HepG2 (cell line): Measurements from ENCODE around the gene CDH13. TPM values are rescaled to one million over a fixed set of nuclear protein-coding genes. Genes with fewer than 3 reads are reported as not detected.

Source experiments
- ATAC-seq: fragments of 200-7000 bp; cut with Tn5 transposase; 3 replicates; pipeline ENCODE4 v1.9.1; 2020; ENCODE audit warnings: mild to moderate bottlenecking, moderate library complexity
- BruUV-seq: library from RNA; stranded (reverse); fragments of 400-500 nt; replicated peaks from 2 replicates; lab custom pipeline; 2021; lab: Mats Ljungman, UMichigan
- CTCF ChIA-PET: fragments of 300-600 bp; formaldehyde crosslinking; extraction: SDS; loops from one replicate; lab custom pipeline; 2021; ENCODE audit warnings: low total read pairs, inconsistent platforms, low intra/inter-chr PET ratio; lab: Yijun Ruan, JAX
- POLR2A ChIA-PET: fragments of 350-600 bp; sonication (Branson Sonifier 250); formaldehyde crosslinking; loops from one replicate; lab custom pipeline; 2020; ENCODE audit warnings: antibody characterized with exemption, inconsistent platforms; lab: Yijun Ruan, JAX
- DNase-seq: peaks from one replicate; pipeline ENCODE4 v3.0.0-alpha.2; 2015; ENCODE audit warnings: low spot score
- FAIRE-seq: peaks from 3 replicates; lab custom pipeline; 2011; peaks lifted over from hg19 to GRCh38; lab: Jason Lieb, UNC
- H2AFZ ChIP-seq: one replicate; pipeline ENCODE4 v1.6.1; 2011; ENCODE audit warnings: low read length, inconsistent platforms
- H3K27ac ChIP-seq: fragments of 300-600 bp; 3 replicates; pipeline ENCODE4 v1.8.0; 2011; ENCODE audit warnings: mixed run types, mild to moderate bottlenecking, mixed read lengths, low read length, inconsistent platforms; ENCODE audit not compliant: insufficient read depth; ENCODE audit errors: extremely low read length
- H3K27me3 ChIP-seq, 2 experiments: fragments of 200-600 bp in 1 of 2; 2 replicates in 1 of 2; 3 replicates in 1 of 2; pipeline versions ENCODE4 v1.6.0 to v1.8.0; 2011; ENCODE audit warnings: low read length in 2 of 2, mild to moderate bottlenecking in 2 of 2, moderate library complexity in 2 of 2, inconsistent platforms in 1 of 2; ENCODE audit not compliant: insufficient read depth in 2 of 2, control insufficient read depth in 1 of 2
- H3K36me3 ChIP-seq, 2 experiments: fragments of 200-600 bp in 1 of 2; replicated peaks in 1 of 2; 2 replicates in 1 of 2; 3 replicates in 1 of 2; pipeline versions ENCODE4 v1.5.1 to v1.8.0; 2011; ENCODE audit warnings: low read length in 2 of 2, inconsistent platforms in 1 of 2; ENCODE audit not compliant: insufficient read depth in 2 of 2, control insufficient read depth in 1 of 2
- H3K4me1 ChIP-seq: 2 replicates; pipeline ENCODE4 v1.5.1; 2012; ENCODE audit warnings: low read length, inconsistent platforms; ENCODE audit not compliant: insufficient read depth
- H3K4me2 ChIP-seq: 2 replicates; pipeline ENCODE4 v1.6.0; 2011; ENCODE audit warnings: low read depth, low read length, inconsistent platforms
- H3K4me3 ChIP-seq, 3 experiments: fragments of 200-600 bp in 1 of 3; sonication (generic), shearing (Covaris generic) in 1 of 3; replicated peaks in 1 of 3; 2 replicates each; pipeline ENCODE4 v1.5.1; 2011 to 2016; ENCODE audit warnings: low read length in 3 of 3, inconsistent platforms in 2 of 3, low read depth in 2 of 3, mild to moderate bottlenecking in 2 of 3, control low read depth in 1 of 3, mixed read lengths in 1 of 3; ENCODE audit not compliant: insufficient read depth in 1 of 3
- H3K79me2 ChIP-seq: one replicate; pipeline ENCODE4 v1.6.1; 2011; ENCODE audit warnings: low read length, inconsistent platforms; ENCODE audit not compliant: insufficient read depth
- H3K9ac ChIP-seq: 2 replicates; pipeline ENCODE4 v1.6.0; 2011; ENCODE audit warnings: mild to moderate bottlenecking, low read depth, low read length, inconsistent platforms; ENCODE audit not compliant: insufficient read depth
- H3K9me3 ChIP-seq: 2 replicates; pipeline ENCODE4 v1.5.1; 2012; ENCODE audit warnings: mild to moderate bottlenecking, low read length
- H4K20me1 ChIP-seq: 2 replicates; pipeline ENCODE4 v1.6.0; 2011; ENCODE audit warnings: inconsistent platforms, mild to moderate bottlenecking, low read length, moderate library complexity; ENCODE audit not compliant: insufficient read depth
- ATAD3A ChIP-seq: sonication (generic); formaldehyde crosslinking; IDR thresholded peaks from 2 replicates; pipeline ENCODE4 v1.4.0; 2020; ENCODE audit warnings: missing genetic modification reagents
- CTCF ChIP-seq: sonication (generic); formaldehyde crosslinking; IDR thresholded peaks from 2 replicates; pipeline ENCODE4 v1.5.0; 2020; ENCODE audit warnings: mild to moderate bottlenecking, missing genetic modification reagents, moderate library complexity
- NR2F2 ChIP-seq: IDR thresholded peaks from 2 replicates; pipeline ENCODE4 v1.6.1; 2012; ENCODE audit warnings: low read depth, inconsistent platforms, borderline replicate concordance
- PAXIP1 ChIP-seq: sonication (generic); formaldehyde crosslinking; conservative IDR thresholded peaks from 2 replicates; pipeline ENCODE4 v1.4.0; 2020; ENCODE audit warnings: mild to moderate bottlenecking, missing genetic modification reagents, moderate library complexity
- PCBP2 ChIP-seq: fragments of 200-400 bp; formaldehyde crosslinking; optimal IDR thresholded peaks from 2 replicates; pipeline ENCODE3; 2018; ENCODE audit warnings: low read length, low read depth; ENCODE audit not compliant: poor library complexity, severe bottlenecking
- ZBED4 ChIP-seq: sonication (generic); formaldehyde crosslinking; IDR thresholded peaks from 2 replicates; pipeline ENCODE4 v1.4.0; 2020; ENCODE audit warnings: missing genetic modification reagents, borderline replicate concordance
- ZNF510 ChIP-seq: sonication (generic); formaldehyde crosslinking; IDR thresholded peaks from 2 replicates; pipeline ENCODE4 v1.4.0; 2020; ENCODE audit warnings: low read depth, mild to moderate bottlenecking, missing genetic modification reagents
- WGBS: methylation state at CpG from one replicate; pipeline ENCODE4 v1.1.6; 2017; ENCODE audit warnings: low lambda C conversion rate; 5-methylcytosine and 5-hydroxymethylcytosine counted together
- in situ Hi-C: cut with HindIII; loops from 2 replicates; pipeline ENCODE4 v1.10.0; 2017; ENCODE audit warnings: low pct_unique_long_range_greater_than_20kb; ENCODE audit not compliant: extremely low pct_ligation_motif_present
- intact Hi-C: fragments of 100-400 bp; cut with micrococcal nuclease; formaldehyde crosslinking; loops from one replicate; pipeline ENCODE4 v1.10.0; 2022; ENCODE audit not compliant: unreplicated experiment
- polyA plus RNA-seq, 8 experiments: library from polyadenylated mRNA; depleted of rRNA in 3 of 8; stranded (reverse) in 7 of 8; unstranded in 1 of 8; fragments of >200 nt; fragmentation: Illumina TruSeq in 4 of 8; extraction: Trizol in 4 of 8; gene quantifications; 2 replicates each; pipeline versions ENCODE4 v1.2.1 to v1.2.3, GENCODE V29; 2011 to 2016; ENCODE audit warnings: low read depth in 4 of 8, missing spikeins in 1 of 8, mixed read lengths in 1 of 8; ENCODE audit not compliant: insufficient read depth in 1 of 8
- total RNA-seq, 5 experiments: library from RNA; depleted of rRNA; stranded (reverse); fragments of >200 nt; fragmentation: Illumina TruSeq; extraction: Trizol; gene quantifications; 2 replicates each; pipeline ENCODE4 v1.2.3, GENCODE V29; 2016; ENCODE audit warnings: low read depth in 1 of 5

CDH13 gene
- total and polyA plus RNA-seq, 2 of the 13 experiments (the other 11 are each of a cell fraction or from before 2014, with no cell fraction given): not detected

- Histone ChIP-seq H3K4me3 (no peak overlapping the region), H3K27me3 (no peaks in the 10 kb centered on the region), H2AFZ (no peak overlapping the region), H3K9me3 (peaks cover 25% of the 10 kb centered on the region; the same call in 1 of the 2 replicates), H3K4me1 (no peaks in the 10 kb centered on the region), H3K27ac (no peak overlapping the region), H3K79me2 (no peaks in the 10 kb centered on the region), H4K20me1 (no peaks in the 10 kb centered on the region), H3K9ac (no peak overlapping the region), H3K4me2 (no peak overlapping the region), H3K36me3 (no peaks in the 10 kb centered on the region)
- BruUV-seq: no TSS peak
- ChIA-PET CTCF (no interaction called here), POLR2A (no interaction called here)
- DNase-seq: no peak
- in situ Hi-C loops: no loop called here
- no peak for TF ChIP-seq PCBP2
- no peak for TF ChIP-seq ZBED4 (CRISPR knock-in tag)
- no peak for TF ChIP-seq ATAD3A (CRISPR knock-in tag)
- no peak for TF ChIP-seq ZNF510 (CRISPR knock-in tag)
- TF ChIP-seq NR2F2: no peak
- no peak for TF ChIP-seq PAXIP1 (CRISPR knock-in tag)
- no peak for TF ChIP-seq CTCF (CRISPR knock-in tag)
- no peak for FAIRE-seq
- intact Hi-C loops: no loop called here
- no peak for ATAC-seq
- 19% methylated on average over 6 of the region's 6 CpGs for WGBS
Observed at GRCh38 chr16:83102336-83102735, 475.6 kb downstream of the CDH13 start.
